Erythroblast (primary cell): ENCODE measurements around the gene VANGL1.

Experiments used
- GATA1 ChIP-seq: IDR thresholded peaks from 2 replicates; pipeline ENCODE4 v1.6.1; 2011; ENCODE audit warnings: low read depth, mild to moderate bottlenecking, control low read depth, low read length, moderate library complexity
- POLR2A ChIP-seq: IDR thresholded peaks from 2 replicates; pipeline ENCODE4 v1.6.1; 2011; ENCODE audit warnings: mild to moderate bottlenecking, low read length

DNA sequence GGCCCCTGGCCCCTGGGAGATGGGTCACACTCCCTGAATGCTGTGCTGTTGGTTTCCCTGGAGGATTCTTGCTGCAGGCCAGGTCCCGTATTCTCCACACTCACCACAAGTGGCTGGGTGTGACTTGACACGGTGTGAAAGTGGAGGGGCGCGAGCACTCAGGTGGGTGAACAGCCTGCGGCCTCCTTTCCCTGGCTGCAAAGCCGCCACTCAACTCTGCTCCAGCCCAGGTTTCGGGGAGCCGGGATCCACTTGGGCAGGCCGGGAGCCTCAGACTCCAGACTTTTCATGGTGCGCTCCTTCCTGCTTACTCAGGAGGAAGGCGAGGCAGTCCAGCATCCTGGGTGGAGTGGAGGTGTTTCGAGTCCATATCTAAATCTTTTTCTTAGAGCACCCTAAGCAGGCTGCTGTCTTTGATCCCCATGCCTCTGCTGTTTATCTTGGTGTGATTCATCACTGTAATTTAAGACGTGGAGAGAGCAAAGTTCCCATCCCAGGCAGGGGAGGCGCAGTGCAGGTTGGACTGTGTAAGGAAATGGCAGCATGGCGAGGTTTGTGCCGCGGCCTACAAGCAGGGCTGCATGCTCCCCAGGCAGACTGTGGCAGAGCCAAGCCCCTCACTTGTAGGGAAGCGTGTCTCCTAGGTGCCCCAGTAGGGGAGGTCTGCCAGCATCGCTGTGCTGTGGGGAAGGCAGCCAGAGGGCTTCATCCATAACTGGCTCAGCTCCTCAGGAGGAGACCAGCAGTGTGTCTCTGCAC, 29.6 kb downstream of the VANGL1 start:
- TF ChIP-seq POLR2A, result no peak
- TF ChIP-seq GATA1, result no peak
